Brain microvascular endothelial cell (primary cell): Measurements from ENCODE around the gene ANO9.

Experiments
- DNase-seq: peaks from one replicate; pipeline ENCODE4 v3.0.0-alpha.2; 2020
- H3K27ac ChIP-seq: fragments of 250-450 bp; sonication (Bioruptor Pico); 2 replicates; pipeline ENCODE4 v1.5.1; 2020; ENCODE audit warnings: mild to moderate bottlenecking, moderate library complexity
- H3K27me3 ChIP-seq: fragments of 250-450 bp; sonication (Bioruptor Pico); replicated peaks from 2 replicates; pipeline ENCODE4 v1.5.1; 2020; ENCODE audit warnings: mild to moderate bottlenecking
- H3K36me3 ChIP-seq: fragments of 250-450 bp; sonication (Bioruptor Pico); replicated peaks from 2 replicates; pipeline ENCODE4 v1.5.1; 2020; ENCODE audit warnings: mild to moderate bottlenecking
- H3K4me3 ChIP-seq: 2 replicates; pipeline ENCODE4 v1.5.1; 2011; ENCODE audit warnings: low read depth, mild to moderate bottlenecking, control low read depth, low read length, moderate library complexity
- CTCF ChIP-seq: IDR thresholded peaks from 2 replicates; pipeline ENCODE4 v1.5.1; 2011; ENCODE audit warnings: low read depth, mild to moderate bottlenecking, moderate library complexity, low read length, control low read depth, inconsistent platforms; ENCODE audit errors: missing control alignments
- in situ Hi-C: cut with HindIII; loops from 2 replicates; pipeline ENCODE4 v1.10.0; 2017; ENCODE audit warnings: low sequenced_read_pairs, low pct_ligation_motif_present

Gene ANO9

GRCh38 chr11:473962-474785 is 32.4 kb upstream of the ANO9 start:
- in situ Hi-C loops = no loop called here
- H3K36me3 ChIP-seq = no peaks in the 10 kb centered on the region
- no peaks in the 10 kb centered on the region for H3K27me3 ChIP-seq
- no peak for TF ChIP-seq CTCF
- H3K4me3 ChIP-seq = no peak overlapping the region
- H3K27ac ChIP-seq = no peak overlapping the region
- DNase-seq = no peak

GRCh38 chr11:473415-473814 is 31.6 kb upstream of the ANO9 start:
- DNase-seq = no peak
- no peak for TF ChIP-seq CTCF
- no peak overlapping the region for H3K27ac ChIP-seq
- no peak overlapping the region for H3K4me3 ChIP-seq
- H3K27me3 ChIP-seq = no peaks in the 10 kb centered on the region
- in situ Hi-C loops = no loop called here
- no peaks in the 10 kb centered on the region for H3K36me3 ChIP-seq

- no peak for DNase-seq
- Histone ChIP-seq H3K36me3 (no peaks in the 10 kb centered on the region), H3K4me3 (no peak overlapping the region), H3K27ac (no peak overlapping the region), H3K27me3 (no peaks in the 10 kb centered on the region)
- no peak for TF ChIP-seq CTCF
- in situ Hi-C loops = no loop called here
Observed at GRCh38 chr11:472816-473215, 31.0 kb upstream of the ANO9 start.

GRCh38 chr11:472272-472671 is 30.5 kb upstream of the ANO9 start:
- TF ChIP-seq CTCF = peak; percentile 2

GRCh38 chr11:471468-472145 is 29.8 kb upstream of the ANO9 start:
- Histone ChIP-seq H3K4me3 (no peak overlapping the region), H3K27me3 (no peaks in the 10 kb centered on the region), H3K27ac (no peak overlapping the region), H3K36me3 (no peaks in the 10 kb centered on the region)
- TF ChIP-seq CTCF = no peak
- in situ Hi-C loops = no loop called here
- DNase-seq = no peak

More at GRCh38 chr11:472272-472671, 30.5 kb upstream of the ANO9 start:
- Histone ChIP-seq H3K27me3 (no peaks in the 10 kb centered on the region), H3K27ac (no peak overlapping the region), H3K4me3 (no peak overlapping the region), H3K36me3 (no peaks in the 10 kb centered on the region)
- no peak for DNase-seq
- in situ Hi-C loops = no loop called here
